ENCODE measurements around the gene ACO1.

Gene ACO1

DNA sequence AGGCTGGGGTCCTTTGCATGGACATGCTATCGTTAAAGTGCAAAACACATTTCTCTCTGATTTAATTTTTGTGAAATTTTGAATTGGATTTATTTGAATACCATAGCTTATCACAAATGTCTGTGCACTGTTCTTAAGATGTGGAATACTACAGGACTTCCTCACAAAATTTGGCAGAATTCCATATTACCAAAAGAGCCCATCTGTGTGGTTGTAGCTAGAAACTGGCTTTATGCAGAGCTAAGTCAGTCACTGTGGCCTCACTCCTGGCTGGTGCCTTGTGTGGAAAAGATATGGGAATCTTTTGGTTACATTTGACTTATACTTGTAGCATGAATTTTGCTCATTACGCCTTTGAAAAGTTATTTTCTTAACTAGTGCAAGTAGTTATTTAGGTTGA, 35.5 kb downstream of the ACO1 start:
- no peak for DNase-seq (ENCODE audit: low read depth)

DNA sequence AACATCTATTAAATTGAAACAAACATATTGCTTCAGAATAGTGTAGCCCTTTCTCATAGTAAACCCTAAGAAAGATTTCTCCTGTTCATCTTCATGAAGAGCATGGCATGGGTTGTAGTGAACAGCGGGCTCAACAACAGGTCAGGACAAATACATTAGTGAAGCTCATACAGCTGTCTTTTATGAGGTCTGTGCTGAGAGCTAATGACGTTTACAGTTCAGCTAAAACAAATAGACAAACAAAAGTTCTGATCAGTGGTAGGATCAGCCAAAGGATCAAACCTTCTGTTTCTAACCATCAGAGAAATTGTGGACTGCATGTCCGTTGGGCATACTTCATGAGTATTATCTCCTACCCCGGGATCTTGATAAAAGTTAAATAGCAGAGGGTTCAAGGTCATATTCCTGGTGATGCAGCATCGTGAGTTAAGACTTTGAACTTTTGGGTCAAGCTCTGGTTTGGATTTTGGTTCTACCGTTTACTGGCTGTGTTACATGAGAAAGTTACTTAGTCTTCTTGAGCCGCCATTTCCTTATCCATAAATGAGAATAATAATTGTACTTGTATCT, 37.9 kb downstream of the ACO1 start:
- DNase-seq (ENCODE audit: low read depth): no peak

DNA sequence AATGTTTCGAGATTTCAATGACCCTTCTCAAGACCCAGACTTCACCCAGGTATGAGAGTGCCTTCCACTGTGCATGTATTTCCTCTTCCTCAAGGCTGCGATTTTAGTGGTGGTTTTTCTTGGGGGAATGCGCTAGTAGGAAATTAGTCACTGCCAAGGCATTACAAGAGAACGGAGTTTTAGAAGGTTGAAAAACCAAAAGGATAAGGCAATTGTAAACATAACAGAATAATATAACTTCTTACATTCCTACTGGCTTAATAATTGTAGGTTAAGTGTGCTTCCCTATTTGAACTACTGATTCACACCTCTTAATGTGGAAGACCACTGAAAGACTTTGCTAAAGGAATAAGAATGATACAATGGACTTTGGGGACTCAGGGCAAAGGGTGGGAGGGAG, 38.9 kb downstream of the ACO1 start:
- peak; percentile 92 for DNase-seq (ENCODE audit: low read depth)

DNA sequence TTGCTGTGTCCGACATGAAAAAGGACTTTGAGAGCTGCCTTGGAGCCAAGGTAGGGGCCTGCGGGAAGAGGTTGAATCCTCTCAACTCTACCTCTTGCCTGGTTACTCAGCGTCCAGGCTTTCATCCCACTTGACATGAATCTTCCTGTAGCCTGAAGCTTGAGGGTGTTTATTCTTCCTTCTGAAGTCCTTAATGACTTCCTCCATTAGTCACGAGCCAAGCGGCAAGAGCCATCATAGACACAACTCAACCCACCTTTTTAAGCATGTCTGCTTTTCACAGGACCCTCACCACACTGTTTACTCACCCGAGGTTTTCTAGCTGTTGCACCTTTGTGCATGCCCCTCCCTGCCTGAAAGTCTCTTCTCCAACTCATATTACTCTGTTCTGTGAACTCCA, 40.2 kb downstream of the ACO1 start:
- DNase-seq (ENCODE audit: low read depth): peak; percentile 55

DNA sequence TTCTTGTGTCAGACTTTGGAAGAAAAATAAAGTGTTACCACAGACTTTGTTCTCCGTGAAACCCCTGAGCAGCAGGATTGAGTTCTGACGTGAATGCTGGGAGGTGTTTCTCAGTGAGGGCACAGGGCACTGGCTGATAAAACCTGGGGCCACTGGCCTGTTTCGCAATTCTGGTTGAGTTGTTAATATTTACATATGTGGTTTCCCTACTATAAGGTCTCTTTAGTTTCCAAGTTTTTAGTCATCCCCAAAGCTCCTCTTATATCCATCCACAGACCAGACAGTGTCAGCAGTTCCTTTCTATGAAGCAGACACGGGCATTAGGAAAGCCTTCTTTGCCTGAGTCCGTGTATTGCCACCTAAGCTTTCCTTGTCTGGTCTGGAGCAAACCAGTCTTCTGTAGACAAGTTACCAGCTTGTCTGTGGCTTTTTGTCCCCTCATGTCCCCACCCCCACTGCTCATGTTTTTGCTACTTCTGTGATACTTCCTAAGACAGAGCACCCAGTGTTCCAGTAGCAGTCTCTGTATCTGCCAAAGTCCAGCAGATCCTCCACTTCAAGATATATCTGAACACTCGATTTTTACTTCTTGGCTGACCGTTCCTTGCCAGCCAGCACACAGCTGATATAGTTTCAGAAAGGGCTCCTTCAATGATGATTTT, 42.0 kb downstream of the ACO1 start:
- peak; percentile 99 for DNase-seq (ENCODE audit: low read depth)

DNA sequence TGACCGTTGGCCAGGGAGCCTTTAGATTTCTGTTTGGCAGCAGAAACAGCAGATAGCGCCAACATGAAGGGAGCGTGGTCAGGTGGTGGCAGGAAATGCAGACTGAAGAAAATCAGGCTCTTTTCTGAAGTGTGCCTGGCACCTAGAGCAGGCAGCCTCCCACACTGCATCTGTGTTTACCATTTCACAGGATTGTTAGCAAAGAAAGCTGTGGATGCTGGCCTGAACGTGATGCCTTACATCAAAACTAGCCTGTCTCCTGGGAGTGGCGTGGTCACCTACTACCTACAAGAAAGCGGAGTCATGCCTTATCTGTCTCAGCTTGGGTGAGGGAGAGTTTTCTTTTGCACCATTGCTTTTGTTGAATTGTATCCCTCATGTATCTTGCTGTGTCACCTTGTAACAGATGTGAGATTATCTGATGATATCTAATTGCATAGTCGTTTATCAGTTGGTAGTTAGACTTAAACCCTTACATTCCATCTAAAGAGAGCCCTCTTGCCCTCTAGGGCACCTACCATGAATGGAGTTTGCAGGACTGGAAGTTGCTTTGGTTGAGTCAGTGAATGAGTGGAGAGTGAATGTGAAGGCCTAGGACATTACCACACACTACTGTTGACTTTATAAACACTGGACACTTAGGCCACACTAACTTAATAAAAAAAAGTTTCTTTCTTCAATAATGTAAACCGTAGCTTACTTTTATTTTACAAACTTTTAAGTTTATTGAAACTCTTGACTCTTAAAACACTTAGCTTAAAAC, 42.8 kb downstream of the ACO1 start:
- peak; percentile 79 for DNase-seq (ENCODE audit: low read depth)

DNA sequence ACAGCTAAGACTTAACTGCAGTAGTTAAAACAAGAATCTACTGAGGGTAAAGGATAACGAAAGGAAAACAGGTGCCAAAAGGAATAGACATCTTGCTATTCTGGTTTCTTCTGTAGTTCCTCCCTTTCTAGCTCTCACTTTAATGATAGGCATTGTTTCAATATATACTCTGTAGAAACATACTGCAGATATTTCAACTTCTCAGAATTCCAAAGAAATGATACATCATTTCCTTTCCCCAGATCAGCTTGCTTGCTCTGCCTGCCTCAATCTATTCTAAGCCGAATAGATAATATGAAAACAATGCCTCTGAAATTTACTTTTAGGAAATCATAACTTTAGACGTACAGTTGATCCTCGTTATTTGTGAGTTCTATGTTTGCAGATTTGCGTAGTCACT, 46.3 kb downstream of the ACO1 start:
- peak; percentile 72 for DNase-seq (ENCODE audit: low read depth)

DNA sequence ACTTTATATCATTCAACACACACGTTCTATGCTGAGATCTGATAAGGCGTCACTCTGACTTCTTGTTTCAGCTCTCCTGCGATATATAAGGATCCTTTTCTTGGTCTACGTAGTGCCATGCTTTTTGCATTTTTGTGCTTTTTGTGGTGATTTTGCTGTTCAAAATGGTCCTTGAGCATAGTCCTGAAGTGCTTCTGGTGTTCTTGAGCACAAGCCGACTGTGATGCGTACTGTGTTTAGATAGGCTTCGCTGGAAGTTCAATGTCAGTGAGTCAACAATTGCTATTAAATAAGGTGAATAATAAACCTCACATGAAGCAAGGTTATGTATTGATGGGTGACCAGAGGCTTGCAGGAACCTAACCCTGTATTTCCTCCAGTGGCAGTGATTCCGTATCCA, 46.8 kb downstream of the ACO1 start:
- DNase-seq (ENCODE audit: low read depth): peak; percentile 38

DNA sequence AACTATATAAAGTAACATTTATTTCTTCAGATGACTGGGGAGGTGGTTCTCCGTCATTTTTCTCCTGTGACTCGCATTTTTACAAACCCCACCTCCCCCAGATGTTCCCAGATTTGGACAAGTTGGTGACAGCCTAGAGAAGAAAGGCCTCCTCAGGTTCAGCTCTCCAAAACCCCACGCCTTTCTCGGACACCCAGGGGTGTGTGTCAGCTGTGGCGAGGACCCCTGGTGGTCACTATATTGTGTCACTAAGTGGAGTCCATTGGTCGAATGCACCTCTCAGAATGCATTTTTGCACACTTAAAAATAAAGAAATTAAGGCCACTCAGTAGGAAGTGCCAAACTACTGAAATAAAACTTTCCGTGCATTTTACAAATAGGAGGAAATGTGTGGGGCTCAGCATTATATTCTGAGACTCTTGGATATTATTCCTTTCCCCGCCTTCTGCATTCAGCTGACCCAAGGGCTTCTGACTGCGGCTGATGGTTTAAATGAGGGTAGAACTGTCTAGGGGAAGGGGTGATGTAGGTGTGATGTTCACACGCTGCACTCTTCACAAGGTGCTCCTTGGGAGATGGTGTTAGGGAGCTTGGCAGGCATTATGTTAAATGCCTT, 47.6 kb downstream of the ACO1 start:
- DNase-seq (ENCODE audit: low read depth): peak; percentile 42

DNA sequence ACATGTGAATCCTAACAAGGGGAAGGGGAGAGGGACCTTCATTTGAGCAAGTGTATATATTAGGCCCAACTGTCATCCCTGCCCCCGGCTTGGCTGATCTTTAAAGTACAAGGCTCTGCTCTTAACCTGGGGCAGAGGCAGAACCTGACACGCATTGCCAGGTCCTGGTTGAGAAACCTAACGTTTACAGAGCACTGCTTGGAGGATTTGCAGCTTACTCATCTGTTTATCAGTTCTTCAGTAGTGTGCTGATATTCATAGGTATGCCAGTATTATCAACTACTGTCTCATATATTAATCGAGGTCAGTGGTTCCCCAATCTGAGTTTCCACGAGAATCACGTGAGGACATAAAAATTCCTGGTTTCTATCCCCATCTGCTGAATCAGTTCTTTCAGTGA, 50.4 kb downstream of the ACO1 start:
- peak; percentile 92 for DNase-seq (ENCODE audit: low read depth)

DNA sequence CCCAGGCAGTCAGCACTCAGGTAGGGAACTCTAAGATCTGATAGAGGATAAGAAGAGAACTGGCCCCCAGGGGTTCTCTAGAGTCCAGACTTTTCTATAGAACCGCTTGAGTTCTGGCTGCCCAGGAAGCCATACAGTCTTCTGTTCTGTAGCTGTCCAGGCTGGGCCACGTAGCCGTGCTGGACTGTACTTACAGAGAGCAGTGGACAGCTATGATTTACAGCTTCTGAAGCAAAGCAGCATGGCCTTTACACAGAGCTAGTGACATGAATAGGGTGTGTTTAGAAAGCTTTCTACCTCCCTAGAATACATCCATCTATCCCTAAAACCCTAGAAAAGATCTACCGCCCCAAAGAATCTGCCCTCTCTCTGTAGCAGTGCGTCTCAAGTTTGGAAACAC, 57.2 kb downstream of the ACO1 start:
- no peak for DNase-seq (ENCODE audit: low read depth)

DNA sequence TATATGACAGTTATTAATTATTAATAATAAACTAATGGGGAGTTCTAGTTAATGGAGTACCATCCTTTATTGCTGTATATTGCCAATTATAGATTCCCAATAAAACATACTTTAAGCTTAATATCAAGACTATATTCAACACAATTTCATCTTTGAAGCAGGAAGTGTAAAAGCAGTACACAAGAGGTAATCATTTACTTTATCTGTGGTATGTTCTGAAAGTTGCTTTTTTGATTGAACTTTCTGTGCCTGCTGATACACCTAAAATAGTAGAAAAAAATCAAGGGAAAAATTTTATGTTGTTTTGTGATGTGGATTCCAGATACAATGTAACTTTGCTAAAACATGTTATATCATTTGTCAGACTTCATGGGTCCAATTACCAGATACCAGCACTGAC, 58.0 kb downstream of the ACO1 start:
- DNase-seq (ENCODE audit: low read depth): no peak

DNA sequence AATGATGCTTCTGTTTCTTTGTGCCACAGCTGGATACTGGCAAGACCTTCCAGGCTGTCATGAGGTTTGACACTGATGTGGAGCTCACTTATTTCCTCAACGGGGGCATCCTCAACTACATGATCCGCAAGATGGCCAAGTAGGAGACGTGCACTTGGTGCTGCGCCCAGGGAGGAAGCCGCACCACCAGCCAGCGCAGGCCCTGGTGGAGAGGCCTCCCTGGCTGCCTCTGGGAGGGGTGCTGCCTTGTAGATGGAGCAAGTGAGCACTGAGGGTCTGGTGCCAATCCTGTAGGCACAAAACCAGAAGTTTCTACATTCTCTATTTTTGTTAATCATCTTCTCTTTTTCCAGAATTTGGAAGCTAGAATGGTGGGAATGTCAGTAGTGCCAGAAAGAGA, 65.5 kb downstream of the ACO1 start:
- DNase-seq (ENCODE audit: low read depth): no peak

DNA sequence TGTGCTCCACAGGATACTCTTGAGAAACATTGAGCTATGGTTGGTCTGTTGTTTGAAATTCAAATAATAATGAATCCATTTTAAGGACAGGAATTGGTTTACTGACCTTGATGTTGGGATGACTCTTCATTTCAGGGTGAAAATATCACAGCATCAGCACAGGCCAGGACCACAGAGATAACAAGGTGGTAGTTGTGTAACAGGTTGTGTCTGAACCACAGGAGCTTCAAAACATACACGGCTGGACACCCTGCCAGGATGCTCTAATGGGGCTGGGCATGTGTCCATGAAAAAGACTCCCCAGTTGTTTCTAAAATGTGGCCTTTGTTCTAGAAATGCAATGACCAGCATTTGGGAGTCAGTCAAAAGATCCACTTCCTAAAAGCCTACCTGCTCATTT, 69.8 kb downstream of the ACO1 start:
- DNase-seq (ENCODE audit: low read depth): peak; percentile 73

DNA sequence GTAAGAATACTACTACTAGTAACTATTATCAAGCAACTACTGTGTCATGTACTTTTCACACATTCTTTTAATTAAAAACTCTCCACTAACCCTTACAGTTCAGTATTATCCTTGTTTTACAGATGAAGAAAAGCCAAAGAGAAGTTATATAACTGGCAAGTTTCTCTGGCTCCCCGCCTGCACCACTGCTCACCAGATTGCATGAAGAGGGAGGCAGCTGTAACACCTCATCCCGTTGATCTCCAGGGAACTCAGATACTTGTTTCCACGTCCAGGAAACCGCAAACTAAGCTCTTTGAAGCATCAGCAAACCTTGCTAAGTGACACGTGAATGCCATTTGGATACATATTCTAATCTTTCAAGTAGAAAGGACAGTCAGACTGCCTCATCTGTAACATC, 71.3 kb downstream of the ACO1 start:
- no peak for DNase-seq (ENCODE audit: low read depth)

DNA sequence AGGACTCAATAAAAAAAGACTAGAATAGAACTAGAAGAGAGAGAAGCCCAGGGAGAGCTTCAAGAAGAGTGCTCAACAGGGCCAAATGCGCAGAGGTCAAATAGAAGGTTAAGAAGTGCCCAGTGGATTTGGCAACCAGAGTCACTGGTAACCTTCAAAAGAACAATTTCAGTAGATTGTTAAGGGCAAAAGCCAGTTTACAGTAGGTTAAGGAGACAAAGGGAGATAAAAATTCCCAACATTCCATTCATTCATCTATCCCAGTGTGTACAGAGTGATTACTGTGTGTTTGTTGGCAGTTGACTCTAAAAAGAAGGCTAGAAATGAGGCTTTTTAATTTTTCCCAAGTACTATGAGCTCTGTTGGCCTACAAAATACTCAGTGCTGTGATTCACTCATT, 72.1 kb downstream of the ACO1 start:
- DNase-seq (ENCODE audit: low read depth): peak; percentile 22

DNA sequence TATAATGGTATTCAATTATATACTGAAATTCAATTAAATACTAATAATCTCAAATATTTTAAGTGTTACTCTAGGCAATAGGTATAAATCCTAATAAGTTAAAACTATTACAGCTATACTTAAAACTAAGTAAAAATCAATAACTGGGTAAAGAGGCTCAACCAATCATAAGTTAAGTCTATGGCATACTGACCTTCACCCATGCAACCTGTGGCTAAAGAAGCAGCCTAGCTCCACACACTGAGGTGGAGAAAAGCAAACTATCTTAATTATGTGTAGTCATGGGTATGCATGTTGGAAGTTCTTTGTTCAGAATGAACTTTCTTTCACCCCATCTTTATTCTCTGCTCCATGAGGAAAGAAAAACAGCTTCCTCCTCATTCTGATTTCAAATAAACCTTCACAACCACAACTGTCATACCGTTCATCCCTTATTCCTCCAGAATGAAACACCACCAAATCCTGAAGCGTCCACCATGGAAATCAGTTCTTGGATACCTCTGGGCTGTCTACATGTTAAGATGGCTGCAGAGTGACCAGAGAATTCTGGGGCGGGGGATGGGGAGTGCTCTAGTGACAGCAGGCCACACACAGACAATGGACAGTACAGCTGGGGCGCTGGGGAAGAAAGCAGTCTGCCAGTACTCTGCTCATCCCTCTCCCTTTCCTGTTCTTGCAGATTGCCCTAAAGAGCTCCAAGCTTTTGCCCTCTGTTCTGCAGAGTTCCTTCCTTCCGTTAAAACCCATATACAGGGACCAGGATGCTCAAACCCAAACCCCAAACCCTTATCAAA, 79.3 kb downstream of the ACO1 start:
- no peak for DNase-seq (ENCODE audit: low read depth)

DNA sequence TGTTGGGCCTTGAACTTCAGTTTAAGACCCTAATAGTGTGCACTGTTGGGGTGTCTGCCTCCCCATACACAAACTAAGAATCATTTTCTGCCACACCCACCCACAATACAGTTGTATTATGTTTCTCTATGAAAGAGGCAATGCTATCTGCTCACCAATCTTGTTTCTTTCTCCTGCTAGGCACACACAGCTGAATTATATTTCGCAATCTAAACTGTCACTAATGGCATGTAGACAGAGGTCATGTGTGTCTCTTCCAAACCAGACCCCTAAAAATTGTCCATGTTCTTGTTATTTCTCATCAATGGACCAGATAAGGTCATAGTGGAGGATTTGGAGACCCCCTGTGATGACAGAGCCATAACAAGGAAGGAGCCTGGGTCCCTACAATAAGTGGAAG, 84.3 kb downstream of the ACO1 start:
- DNase-seq (ENCODE audit: low read depth): no peak

DNA sequence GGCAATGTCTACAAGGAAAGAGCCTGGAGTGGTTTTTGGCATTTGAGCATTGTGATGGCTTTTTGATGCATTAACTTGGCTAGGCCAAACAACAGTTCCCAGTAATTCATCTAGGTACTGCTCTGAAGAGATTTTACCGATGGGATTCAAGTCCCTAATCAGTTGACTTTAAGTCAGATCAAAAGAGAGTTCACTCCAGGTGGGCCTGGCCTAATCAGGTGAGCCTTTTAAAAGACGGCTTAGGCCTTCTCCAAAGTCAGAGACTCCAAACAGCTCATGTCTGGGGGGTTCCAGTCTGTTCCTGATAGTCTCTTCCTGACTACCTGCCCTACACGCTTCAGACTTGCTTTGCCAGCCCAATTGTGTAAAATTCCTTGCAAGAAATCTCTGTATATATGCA, 87.9 kb downstream of the ACO1 start:
- DNase-seq (ENCODE audit: low read depth): no peak

DNA sequence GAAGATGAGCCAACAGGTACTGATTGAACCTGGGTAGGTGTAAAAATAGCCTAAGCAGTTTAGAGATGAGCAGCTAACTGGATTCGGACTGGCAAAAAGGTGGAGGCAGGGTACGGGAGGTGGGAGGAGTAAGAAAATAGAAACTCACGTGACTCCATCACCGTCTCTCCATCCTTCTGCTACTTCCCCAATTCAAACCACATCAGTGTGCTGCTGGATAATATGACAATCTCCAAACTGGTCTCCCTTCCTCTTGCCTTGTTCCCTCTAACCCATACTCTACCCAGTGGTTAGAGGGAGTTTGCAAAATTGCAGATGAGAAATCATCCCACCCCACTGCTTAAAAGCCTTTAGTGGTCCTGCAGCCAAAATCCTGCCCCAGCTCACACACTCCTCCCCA, 98.9 kb downstream of the ACO1 start:
- DNase-seq (ENCODE audit: low read depth): no peak

DNA sequence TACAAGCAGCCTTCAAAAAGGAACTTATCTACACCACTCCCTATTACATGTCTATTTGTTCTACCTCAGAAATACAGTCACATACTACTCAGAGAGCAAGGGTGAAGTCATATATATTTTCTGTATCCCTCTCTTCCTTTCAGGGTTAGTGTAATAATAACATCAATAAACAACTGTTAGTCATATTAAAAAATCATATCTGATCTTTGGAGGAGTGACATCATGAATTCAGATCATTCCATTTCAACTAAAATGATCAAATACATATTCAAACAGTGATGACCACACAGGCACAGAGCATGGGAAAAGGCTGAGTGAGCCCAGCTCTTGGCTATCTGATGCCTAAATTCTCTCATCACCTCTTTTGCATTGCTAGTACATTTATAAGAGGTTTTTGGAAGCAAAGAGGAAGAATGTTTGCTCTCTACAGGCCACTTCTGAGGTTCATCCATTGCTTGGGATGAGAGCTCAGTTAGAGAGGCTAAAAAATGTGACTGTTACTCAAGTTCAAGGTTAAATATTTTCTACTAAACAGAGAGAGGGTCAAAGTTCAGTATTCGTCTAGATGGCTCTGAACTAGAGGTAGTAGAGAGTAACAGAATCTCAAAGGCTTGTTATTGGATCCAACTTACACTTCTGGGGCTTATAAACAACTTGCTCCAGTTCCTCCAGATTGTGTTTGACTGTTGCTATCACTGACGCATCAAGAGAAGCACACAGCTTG, 102.6 kb downstream of the ACO1 start:
- peak; percentile 10 for DNase-seq (ENCODE audit: low read depth)

DNA sequence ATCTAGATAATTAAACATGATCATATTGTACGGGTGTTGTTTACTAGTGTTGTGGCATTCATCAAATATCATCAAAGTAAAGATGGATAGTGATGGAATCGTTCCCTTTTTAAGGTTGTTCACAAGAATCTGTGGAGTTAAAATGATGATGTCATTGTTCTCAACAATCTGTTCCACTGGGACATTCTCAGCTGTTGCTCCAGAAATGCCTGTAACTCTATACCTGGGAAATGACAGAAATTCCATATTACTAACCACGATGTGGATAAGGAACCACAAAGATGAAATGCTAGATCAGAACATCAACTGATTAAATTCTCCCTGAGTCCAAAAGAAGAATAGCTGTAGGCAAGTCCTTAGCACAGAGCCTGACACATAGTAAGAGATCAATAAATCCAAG, 103.5 kb downstream of the ACO1 start:
- DNase-seq (ENCODE audit: low read depth): peak; percentile 61
